Natural killer cell treated with Interleukin-12 subunit alpha and Interleukin-12 subunit beta and Interleukin-15 and Interleukin-18, amount 100 ng/mL, for 72 hours (primary cell): ENCODE data around the gene CSNK1A1L. TPM values are rescaled to one million over a fixed set of nuclear protein-coding genes. Genes with fewer than 3 reads are reported as not detected.
A peak's percentile ranks its signal among the peaks of the same experiment; 100 is the strongest.
"Not testable (repeated sequence)": the region's sequence is repeated elsewhere in the genome, so short reads cannot be mapped to it uniquely, and the experiment has no call there.

Experiments used
- ATAC-seq, 2 donors: fragments of 150-1000 bp; cut with Tn5 transposase in 1 of 2; sonication (Bioruptor Pico), chemical (Tn5 transposase) in 1 of 2; 2 replicates each; pipeline ENCODE4 v1.10.0; 2021
- DNase-seq: peaks from one replicate; pipeline ENCODE4 v3.0.0; 2022; ENCODE audit warnings: low spot score
- H3K27ac Mint-ChIP-seq, 2 donors: 1 replicate in 1 of 2; 2 replicates in 1 of 2; pipeline ENCODE4 v1.8.0; 2022; ENCODE audit warnings: mixed read lengths in 2 of 2, mild to moderate bottlenecking in 1 of 2, moderate library complexity in 1 of 2
- H3K27me3 Mint-ChIP-seq, 2 donors: 1 replicate in 1 of 2; 2 replicates in 1 of 2; pipeline ENCODE4 v1.8.0; 2022; ENCODE audit warnings: mixed read lengths in 2 of 2
- H3K36me3 Mint-ChIP-seq: one replicate; pipeline ENCODE4 v1.8.0; 2022; ENCODE audit warnings: mixed read lengths
- H3K4me1 Mint-ChIP-seq, 2 donors: 1 replicate in 1 of 2; 2 replicates in 1 of 2; pipeline ENCODE4 v1.8.0; 2022; ENCODE audit warnings: low read depth in 2 of 2, mixed read lengths in 2 of 2, mild to moderate bottlenecking in 1 of 2
- H3K4me3 Mint-ChIP-seq: one replicate; pipeline ENCODE4 v1.8.0; 2022; ENCODE audit warnings: mixed read lengths
- H3K9me3 Mint-ChIP-seq: 2 replicates; pipeline ENCODE4 v1.8.0; 2022; ENCODE audit warnings: mixed read lengths
- total RNA-seq, 2 donors: library from RNA; stranded (reverse); gene quantifications; one replicate each; pipeline ENCODE4 v1.2.3, GENCODE V29; 2022

Gene CSNK1A1L
- total RNA-seq, 2 donors from 2014 or later = not detected

- ATAC-seq (no peak), DNase-seq (no peak)
- Mint-ChIP-seq H3K4me1 (no peaks in the 10 kb centered on the region), H3K4me3 (no peak overlapping the region), H3K27ac (no peak overlapping the region), H3K9me3 (no peaks in the 10 kb centered on the region), H3K27me3 (peaks cover 14 to 21% of the 10 kb centered on the region in 2 donors), H3K36me3 (no peaks in the 10 kb centered on the region)
Observed at GRCh38 chr13:37065890-37066526, 39.5 kb downstream of the CSNK1A1L start.

DNA sequence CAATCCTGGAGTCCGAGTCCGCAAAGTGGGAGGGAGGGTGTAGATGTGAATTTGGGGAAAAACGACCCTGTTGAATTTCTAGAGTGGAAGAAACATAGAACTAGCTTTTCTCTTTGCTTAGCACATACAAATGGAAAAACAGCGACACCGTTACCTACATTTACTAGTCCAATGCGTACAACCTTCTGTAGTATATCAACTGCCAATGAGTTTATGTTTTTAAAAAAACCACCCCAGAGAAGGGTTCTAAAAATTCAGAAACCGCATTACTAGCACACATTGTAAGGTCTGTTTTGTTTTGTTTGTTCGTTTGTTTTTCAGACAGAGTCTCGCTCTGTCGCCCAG is 45.6 kb downstream of the CSNK1A1L start:
- no peaks in the 10 kb centered on the region for H3K9me3 Mint-ChIP-seq
- peak overlapping the region; percentile 85 to 97 for H3K27ac Mint-ChIP-seq
- DNase-seq (no peak), ATAC-seq (no peak)
- peaks cover 17 to 26% of the 10 kb centered on the region in 2 donors for H3K4me1 Mint-ChIP-seq
- H3K36me3 Mint-ChIP-seq = no peaks in the 10 kb centered on the region
- peak overlapping the region; percentile 93 for H3K4me3 Mint-ChIP-seq
- peaks cover 12 to 14% of the 10 kb centered on the region in 2 donors for H3K27me3 Mint-ChIP-seq

DNA sequence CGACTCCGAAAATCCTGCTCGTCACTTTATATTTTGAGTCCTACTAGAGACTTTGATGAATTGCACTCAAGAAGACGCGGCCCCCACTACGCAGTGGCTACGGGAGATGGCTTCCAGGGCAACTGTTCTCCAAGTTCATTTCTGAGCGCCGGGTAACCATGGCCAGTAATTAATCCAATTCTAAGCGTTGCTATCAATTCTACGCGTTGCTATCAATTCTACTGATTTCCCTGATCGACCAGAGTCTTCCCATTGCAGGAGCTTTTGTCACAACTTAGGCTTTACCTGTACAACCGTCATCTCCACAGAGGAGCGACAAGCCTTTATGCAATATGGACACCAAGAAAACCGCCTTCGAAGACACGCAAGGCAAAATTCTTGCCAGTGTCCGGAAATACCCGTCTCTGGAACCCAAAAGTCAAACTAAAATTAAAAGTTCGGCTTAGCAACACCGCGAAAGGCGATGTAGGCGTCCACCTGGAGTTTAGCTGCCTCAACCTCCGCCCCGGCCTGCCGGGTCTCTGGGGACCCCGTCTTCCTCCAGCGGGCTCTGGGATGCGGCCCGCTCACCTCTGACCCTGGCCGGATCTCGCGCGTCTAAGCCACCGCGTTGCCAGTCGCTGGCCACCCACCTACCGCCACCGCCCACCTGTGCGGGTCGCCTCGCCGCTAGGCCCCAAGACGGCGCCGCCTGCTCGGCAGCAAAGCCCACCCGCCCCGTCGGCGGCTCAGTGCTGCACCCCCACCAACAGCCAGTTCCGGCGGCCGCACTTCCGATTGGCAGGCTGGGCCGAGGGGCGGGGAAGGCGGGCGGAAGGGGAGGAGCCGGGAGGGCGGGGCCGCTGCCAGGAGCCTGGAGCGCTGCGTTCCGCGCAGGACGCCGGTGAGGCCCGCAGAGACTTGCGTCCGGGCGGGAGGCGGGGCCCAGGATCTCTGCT is 46.3 kb downstream of the CSNK1A1L start, which contains the start of gene SUPT20H:
Gene SUPT20H (minus strand): TSS at position 779 of the 938 bp plus-strand sequence. CDS start 8,198 bp downstream, outside the sequence.
- DNase-seq = peak; percentile 93
- H3K27ac Mint-ChIP-seq = peak within 1 kb of the TSS; percentile 85 to 97
- H3K4me1 Mint-ChIP-seq = peaks cover 17 to 31% of the 10 kb centered on the region in 2 donors
- H3K36me3 Mint-ChIP-seq = no peaks in the 10 kb centered on the region
- H3K4me3 Mint-ChIP-seq = peak within 1 kb of the TSS; percentile 93
- peaks cover 8 to 10% of the 10 kb centered on the region in 2 donors for H3K27me3 Mint-ChIP-seq
- peak; percentile 99 to 100 for ATAC-seq
- H3K9me3 Mint-ChIP-seq = no peaks in the 10 kb centered on the region

GRCh38 chr13:37056228-37056627 is 49.2 kb downstream of the CSNK1A1L start:
- not testable (repeated sequence) for H3K27me3 Mint-ChIP-seq, H3K27ac Mint-ChIP-seq, H3K4me3 Mint-ChIP-seq, H3K9me3 Mint-ChIP-seq, DNase-seq, ATAC-seq
- peaks cover 33 to 45% of the 10 kb centered on the region in 2 donors for H3K4me1 Mint-ChIP-seq
- peaks cover 10% of the 10 kb centered on the region for H3K36me3 Mint-ChIP-seq

Other genes starting within 250 kb of the CSNK1A1L start
- not detected for gene SMAD9, start 185.4 kb downstream of the CSNK1A1L start, total RNA-seq
- 10 to 100 TPM; 34.7 to 34.9 TPM for gene ALG5, start 106.3 kb downstream of the CSNK1A1L start, total RNA-seq
- 10 to 100 TPM; 80.0 to 85.6 TPM for gene EXOSC8, start 104.9 kb downstream of the CSNK1A1L start, total RNA-seq
- 10 to 100 TPM; 66.6 to 83.9 TPM for gene SUPT20H, start 46.0 kb downstream of the CSNK1A1L start, total RNA-seq